T-helper 17 cell (primary cell): ENCODE measurements around the gene ZNF628. TPM values are rescaled to one million over a fixed set of nuclear protein-coding genes. Genes with fewer than 3 reads are reported as not detected.

ENCODE experiments used
- total RNA-seq, 4 donors: library from RNA in 2 of 4; stranded (reverse) in 2 of 4; gene quantifications; one replicate each; pipeline ENCODE4 v1.2.3 and lab custom pipeline; 2022 to 2026

Gene ZNF628
- total RNA-seq, 2 donors from 2014 or later = 19.4 to 25.5 TPM

Other genes with a start within 250 kb of the ZNF628 start
- gene TMEM86B, start 247.9 kb upstream of the ZNF628 start, total RNA-seq = 10 to 100 TPM; 12.4 to 12.8 TPM
- 100 to 1,000 TPM; 183 to 186 TPM for gene PPP6R1, start 217.6 kb upstream of the ZNF628 start, total RNA-seq
- gene HSPBP1, start 196.5 kb upstream of the ZNF628 start, total RNA-seq = 10 to 100 TPM; 19.1 to 23.1 TPM
- 1 to 10 TPM; 3.0 to 7.4 TPM for gene BRSK1, start 192.6 kb upstream of the ZNF628 start, total RNA-seq
- gene TMEM150B, start 151.3 kb upstream of the ZNF628 start, total RNA-seq = under 1 TPM in 1 of 2 donors, not detected in 1; 0.75 TPM
- 100 to 1,000 TPM in 1 of 2 donors, 10 to 100 TPM in 1; 66.6 to 103 TPM for gene KMT5C, start 136.7 kb upstream of the ZNF628 start, total RNA-seq
- 1 to 10 TPM in 1 of 2 donors, under 1 TPM in 1; 0.62 to 1.4 TPM for gene COX6B2, start 121.9 kb upstream of the ZNF628 start, total RNA-seq
- under 1 TPM in 1 of 2 donors, not detected in 1; 0.07 TPM for gene GARIN5B, start 113.4 kb upstream of the ZNF628 start, total RNA-seq
- under 1 TPM; 0.25 to 0.89 TPM for gene IL11, start 106.2 kb upstream of the ZNF628 start, total RNA-seq
- not detected for gene TMEM190, start 99.8 kb upstream of the ZNF628 start, total RNA-seq
- 10 to 100 TPM; 14.6 to 19.5 TPM for gene TMEM238, start 92.3 kb upstream of the ZNF628 start, total RNA-seq
- 1,000 to 10,000 TPM; 3,164 to 3,616 TPM for gene RPL28, start 90.7 kb upstream of the ZNF628 start, total RNA-seq
- 10 to 100 TPM; 64.6 to 78.1 TPM for gene UBE2S, start 68.8 kb upstream of the ZNF628 start, total RNA-seq
- not detected for gene SHISA7, start 33.3 kb upstream of the ZNF628 start, total RNA-seq
- 1 to 10 TPM; 6.5 to 7.2 TPM for gene ISOC2, start 15.0 kb upstream of the ZNF628 start, total RNA-seq
- not detected for gene C19orf85, start 11.9 kb upstream of the ZNF628 start, total RNA-seq
- gene NAT14, start 8.6 kb downstream of the ZNF628 start, total RNA-seq = 10 to 100 TPM in 1 of 2 donors, 1 to 10 TPM in 1; 9.1 to 11.9 TPM
- gene SSC5D, start 11.8 kb downstream of the ZNF628 start, total RNA-seq = under 1 TPM; 0.08 to 0.47 TPM
- not detected for gene SBK2, start 60.5 kb downstream of the ZNF628 start, total RNA-seq
- not detected for gene SBK3, start 68.9 kb downstream of the ZNF628 start, total RNA-seq
- gene ZNF579, start 104.2 kb downstream of the ZNF628 start, total RNA-seq = 1 to 10 TPM; 5.9 to 6.2 TPM
- gene FIZ1, start 122.9 kb downstream of the ZNF628 start, total RNA-seq = 10 to 100 TPM in 1 of 2 donors, 1 to 10 TPM in 1; 9.2 to 10.7 TPM
- gene ZNF524, start 123.7 kb downstream of the ZNF628 start, total RNA-seq = 10 to 100 TPM; 16.6 to 17.0 TPM
- gene ZNF865, start 129.0 kb downstream of the ZNF628 start, total RNA-seq = 10 to 100 TPM; 12.6 to 12.8 TPM
- gene ZNF784, start 147.9 kb downstream of the ZNF628 start, total RNA-seq = 10 to 100 TPM; 11.3 to 13.8 TPM
- gene ZNF580, start 164.4 kb downstream of the ZNF628 start, total RNA-seq = 10 to 100 TPM; 40.3 to 41.8 TPM
- gene ZNF581, start 167.0 kb downstream of the ZNF628 start, total RNA-seq = 10 to 100 TPM; 24.7 to 26.3 TPM
- 1 to 10 TPM; 1.1 to 1.6 TPM for gene CCDC106, start 171.6 kb downstream of the ZNF628 start, total RNA-seq
- 100 to 1,000 TPM; 248 to 258 TPM for gene U2AF2, start 178.4 kb downstream of the ZNF628 start, total RNA-seq
- 10 to 100 TPM; 42.5 to 44.1 TPM for gene EPN1, start 198.6 kb downstream of the ZNF628 start, total RNA-seq